HG03097 (cell line): ENCODE data around the gene RPRD1B.
"Not testable (repeated sequence)": the region's sequence is repeated elsewhere in the genome, so short reads cannot be mapped to it uniquely, and the experiment has no call there.

Source experiments
- ATAC-seq: cut with Tn5 transposase; IDR thresholded peaks from one replicate; pipeline ENCODE4 v1.9.1; 2021; ENCODE audit not compliant: unreplicated experiment, low FRiP score

The RPRD1B gene

GRCh38 chr20:38095017-38095686 is 61.6 kb downstream of the RPRD1B start:
- ATAC-seq, result no peak

DNA sequence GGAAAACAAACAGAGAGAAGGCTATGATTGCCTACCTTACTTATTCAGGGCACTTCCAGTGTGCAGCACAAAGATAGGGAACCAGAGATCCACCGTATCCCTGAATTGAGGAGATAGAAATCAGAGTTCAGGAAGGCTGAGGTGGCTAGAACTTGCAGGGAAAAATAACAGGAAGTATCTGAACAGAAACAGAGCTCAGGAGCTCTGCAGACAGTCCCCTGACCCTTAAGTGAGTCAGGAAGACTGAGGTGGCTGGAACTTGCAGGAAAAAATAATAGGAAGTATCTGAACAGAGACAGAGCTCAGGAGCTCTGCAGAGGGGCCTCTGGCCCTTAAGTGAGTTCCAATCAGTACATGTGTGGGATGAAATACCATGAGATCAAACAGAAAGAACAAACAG is 65.4 kb downstream of the RPRD1B start:
- no peak for ATAC-seq

GRCh38 chr20:38102206-38102605 is 68.7 kb downstream of the RPRD1B start:
- ATAC-seq, result not testable (repeated sequence)

DNA sequence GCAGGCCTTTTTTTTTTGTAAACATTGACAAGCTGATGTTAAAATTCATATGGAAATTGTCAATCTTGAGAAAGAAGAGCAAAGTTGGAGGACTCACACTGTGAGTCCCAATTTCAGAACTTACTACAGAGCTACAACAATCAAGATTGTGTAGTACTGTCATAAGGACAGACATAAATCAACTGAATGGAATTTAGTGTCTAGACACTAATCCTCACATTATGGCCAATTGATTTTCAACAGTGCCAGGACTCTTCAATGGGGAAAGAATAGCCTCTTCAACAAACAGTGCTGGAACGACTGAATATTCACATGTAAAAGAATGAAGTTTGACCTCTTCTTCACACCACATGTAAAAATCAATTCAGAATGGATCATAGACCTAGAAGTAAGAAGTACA is 70.7 kb downstream of the RPRD1B start:
- ATAC-seq, result no peak

- ATAC-seq, result no peak
Observed at GRCh38 chr20:38106461-38106860, 72.9 kb downstream of the RPRD1B start.

DNA sequence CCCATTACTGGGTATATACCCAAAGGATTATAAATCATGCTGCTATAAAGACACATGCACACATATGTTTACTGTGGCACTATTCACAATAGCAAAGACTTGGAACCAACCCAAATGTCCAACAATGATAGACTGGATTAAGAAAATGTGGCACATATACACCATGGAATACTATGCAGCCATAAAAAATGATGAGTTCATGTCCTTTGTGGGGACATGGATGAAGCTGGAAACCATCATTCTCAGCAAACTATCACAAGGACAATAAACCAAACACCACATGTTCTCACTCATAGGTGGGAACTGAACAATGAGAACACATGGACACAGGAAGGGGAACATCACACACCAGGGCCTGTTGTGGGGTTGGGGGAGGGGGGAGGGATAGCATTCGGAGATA is 73.8 kb downstream of the RPRD1B start:
- not testable (repeated sequence) for ATAC-seq

DNA sequence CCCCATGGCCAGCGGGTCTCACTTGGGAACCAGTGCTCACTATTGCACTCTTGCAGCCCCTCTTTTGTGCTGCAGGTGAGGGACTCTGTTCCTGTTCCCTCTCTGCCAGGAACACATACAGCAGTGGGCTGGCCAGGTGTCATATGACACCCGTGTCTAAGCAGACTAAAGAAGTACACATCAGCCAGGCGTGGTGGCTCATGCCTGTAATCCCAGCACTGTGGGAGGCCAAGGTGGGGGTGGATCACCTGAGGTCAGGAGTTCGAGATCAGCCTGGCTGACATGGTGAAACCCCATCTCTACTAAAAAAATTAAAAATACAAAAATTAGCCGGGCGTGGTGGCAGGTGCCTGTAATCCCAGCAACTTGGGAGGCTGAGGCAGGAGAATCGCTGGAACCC is 74.4 kb downstream of the RPRD1B start:
- not testable (repeated sequence) for ATAC-seq

GRCh38 chr20:38108438-38108985 is 75.0 kb downstream of the RPRD1B start:
- no peak for ATAC-seq

GRCh38 chr20:38108986-38109541 is 75.5 kb downstream of the RPRD1B start:
- no peak for ATAC-seq

- no peak for ATAC-seq
Observed at GRCh38 chr20:38109591-38110524, 76.3 kb downstream of the RPRD1B start.

DNA sequence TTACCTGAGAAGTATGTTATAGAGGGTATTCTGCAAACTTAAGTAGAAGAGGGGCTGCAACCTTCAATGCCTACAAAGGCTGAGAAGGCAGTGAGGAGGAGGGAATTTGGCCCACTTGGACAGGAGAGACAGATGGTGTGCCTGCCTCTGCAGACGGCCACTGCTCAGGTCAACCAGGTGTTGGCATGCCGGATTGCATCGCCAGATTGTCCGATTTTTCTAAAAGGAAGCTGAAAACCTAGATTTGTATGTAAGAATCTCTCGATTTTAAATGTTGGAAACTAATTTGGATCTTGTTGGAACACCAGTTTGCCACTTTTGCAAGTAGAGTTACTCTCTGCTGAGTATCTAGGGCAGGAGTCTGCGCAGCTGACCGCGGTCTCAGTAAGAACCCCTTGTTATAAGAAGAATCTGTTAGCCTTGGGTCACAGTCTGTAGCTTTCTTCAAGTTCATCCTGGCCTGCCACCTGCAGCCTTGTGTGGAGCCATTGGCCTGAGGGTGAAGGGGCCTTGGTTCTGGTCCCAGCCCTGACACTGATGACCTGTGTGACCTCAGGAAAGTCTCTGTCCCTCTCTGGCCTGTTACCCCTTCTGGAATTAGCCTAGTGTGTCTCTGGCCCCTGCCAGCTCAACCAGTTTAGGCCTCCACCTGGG is 77.1 kb downstream of the RPRD1B start:
- ATAC-seq, result no peak

DNA sequence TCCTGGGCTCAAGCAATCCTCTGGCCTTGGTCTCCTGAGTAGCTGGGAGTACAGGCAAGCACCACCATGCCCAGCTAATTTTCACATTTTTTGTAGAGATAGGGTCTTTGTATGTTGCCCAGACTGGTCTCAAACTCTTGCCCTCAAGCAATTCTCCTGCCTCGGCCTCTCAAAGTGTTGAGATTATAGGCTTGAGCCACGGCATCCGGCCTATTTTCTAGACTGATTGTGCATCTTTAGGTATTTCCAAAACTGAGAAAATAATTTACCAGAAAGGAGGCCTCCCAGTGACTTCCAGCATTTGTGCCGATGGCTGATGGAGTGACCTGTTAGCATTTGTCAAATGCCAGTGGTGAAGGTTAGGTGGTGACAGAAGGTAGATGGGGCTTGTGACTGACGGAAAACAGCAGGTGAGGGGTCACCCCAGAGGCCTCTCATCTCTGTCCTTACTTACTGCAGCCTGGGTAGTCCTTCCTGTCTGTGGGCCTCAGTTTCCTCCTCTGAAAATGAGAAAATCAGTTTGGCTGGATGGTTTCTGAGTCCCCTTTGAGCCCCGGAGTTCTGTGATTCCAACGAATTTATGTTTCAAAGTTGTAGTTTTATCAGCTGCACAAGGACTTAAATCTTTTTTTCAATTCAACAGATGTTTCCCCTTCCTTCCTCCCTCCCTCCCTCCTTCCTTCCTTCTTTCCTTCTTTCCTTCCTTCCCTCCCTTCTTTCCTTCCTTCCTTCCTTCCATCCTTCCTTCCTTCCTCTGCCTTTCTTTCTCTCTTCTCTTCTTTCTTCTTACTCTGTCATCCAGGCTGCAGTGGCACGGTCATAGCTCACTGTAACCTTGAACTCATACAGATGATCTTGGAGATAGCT is 78.1 kb downstream of the RPRD1B start:
- ATAC-seq, result no peak

DNA sequence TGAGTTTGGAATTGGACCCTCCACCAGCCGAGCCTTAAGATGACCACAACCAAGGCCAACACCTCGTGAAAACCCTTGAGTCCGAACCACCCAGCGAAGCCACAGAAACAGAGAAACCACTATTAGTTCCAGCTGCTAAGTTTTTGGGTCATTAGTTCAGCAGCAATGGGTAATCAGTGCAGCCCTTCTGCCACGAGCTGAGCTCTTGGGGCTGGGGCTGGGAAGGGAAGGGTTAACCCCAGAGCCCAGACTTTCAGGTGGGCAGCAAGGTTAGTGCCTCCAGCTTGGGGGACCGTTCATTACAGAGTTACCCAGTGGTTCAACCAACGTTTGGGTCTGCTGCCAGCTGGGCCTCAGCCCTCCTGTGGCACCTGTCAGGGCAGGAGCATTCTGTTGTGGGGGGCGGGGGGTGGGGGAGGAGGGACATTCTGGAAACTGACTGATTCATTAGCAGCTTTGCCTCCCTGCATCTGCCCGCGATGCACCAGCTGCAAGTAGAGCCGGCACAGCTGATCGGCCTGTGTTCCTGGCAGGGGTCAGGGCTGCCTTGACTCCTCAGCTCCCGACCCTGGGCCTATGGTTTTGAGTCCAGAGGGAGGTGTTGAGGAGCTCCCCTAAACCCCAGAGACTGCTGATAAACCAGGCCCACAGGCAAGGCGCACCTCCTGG is 78.8 kb downstream of the RPRD1B start:
- no peak for ATAC-seq

DNA sequence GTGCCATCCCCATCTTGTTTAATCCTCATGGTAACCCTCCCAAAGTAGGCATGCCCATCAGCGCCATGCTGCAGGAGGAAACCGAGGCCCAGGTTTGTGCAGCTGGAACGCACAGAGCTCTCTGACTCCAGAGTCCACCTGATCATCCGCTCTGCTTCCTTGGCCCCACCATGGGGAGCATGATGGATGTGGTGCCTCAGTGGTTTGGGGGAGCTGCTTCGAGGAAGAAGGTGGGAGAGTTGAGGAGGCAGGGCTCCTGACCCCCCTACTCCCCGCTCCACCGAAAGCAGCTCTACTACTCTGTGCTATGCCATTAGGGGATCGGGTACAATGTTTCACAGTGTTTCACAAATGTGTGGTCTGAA is 79.4 kb downstream of the RPRD1B start:
- no peak for ATAC-seq

GRCh38 chr20:38113401-38114325 is 80.1 kb downstream of the RPRD1B start:
- ATAC-seq, result no peak

- ATAC-seq, result no peak
Observed at GRCh38 chr20:38114353-38114791, 80.8 kb downstream of the RPRD1B start.

DNA sequence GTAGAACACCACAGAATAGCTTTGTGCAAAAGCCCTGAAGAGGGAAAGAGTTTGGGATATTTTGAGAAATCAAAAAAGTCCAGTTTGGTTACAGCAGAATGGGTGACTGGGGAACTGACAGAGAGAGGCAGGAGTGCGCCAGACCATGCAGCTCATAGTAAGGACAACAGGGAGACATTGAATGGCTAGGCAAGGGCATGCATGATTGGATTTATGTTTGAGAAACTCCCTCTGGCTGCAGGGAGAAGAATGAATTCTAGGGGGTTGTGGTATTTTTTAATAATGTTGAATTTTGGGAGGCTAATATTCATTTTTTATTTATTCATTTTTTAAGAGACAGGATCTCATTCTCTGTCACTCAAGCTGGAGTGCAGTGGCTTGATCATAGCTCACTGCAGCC is 81.7 kb downstream of the RPRD1B start:
- no peak for ATAC-seq

GRCh38 chr20:38115896-38116295 is 82.3 kb downstream of the RPRD1B start:
- ATAC-seq, result no peak
